G401 (cell line): ENCODE data around the gene COA7. TPM values are rescaled to one million over a fixed set of nuclear protein-coding genes. Genes with fewer than 3 reads are reported as not detected.
"Not testable (repeated sequence)": the region's sequence is repeated elsewhere in the genome, so short reads cannot be mapped to it uniquely, and the experiment has no call there.

Experiments used
- DNase-seq: peaks from one replicate; pipeline ENCODE4 v3.0.0-alpha.2; 2015; ENCODE audit warnings: low spot score
- in situ Hi-C: cut with HindIII; loops from 2 replicates; pipeline ENCODE4 v1.10.0; 2016; ENCODE audit warnings: low sequenced_read_pairs, mixed read lengths
- total RNA-seq: library from RNA; depleted of rRNA; stranded (reverse); fragments of >200 nt; shearing (Covaris generic); gene quantifications from 2 replicates; pipeline ENCODE4 v1.2.3, GENCODE V29; 2014

COA7 gene
- total RNA-seq, 1 experiment from 2014 or later, result 20.8 TPM

DNA sequence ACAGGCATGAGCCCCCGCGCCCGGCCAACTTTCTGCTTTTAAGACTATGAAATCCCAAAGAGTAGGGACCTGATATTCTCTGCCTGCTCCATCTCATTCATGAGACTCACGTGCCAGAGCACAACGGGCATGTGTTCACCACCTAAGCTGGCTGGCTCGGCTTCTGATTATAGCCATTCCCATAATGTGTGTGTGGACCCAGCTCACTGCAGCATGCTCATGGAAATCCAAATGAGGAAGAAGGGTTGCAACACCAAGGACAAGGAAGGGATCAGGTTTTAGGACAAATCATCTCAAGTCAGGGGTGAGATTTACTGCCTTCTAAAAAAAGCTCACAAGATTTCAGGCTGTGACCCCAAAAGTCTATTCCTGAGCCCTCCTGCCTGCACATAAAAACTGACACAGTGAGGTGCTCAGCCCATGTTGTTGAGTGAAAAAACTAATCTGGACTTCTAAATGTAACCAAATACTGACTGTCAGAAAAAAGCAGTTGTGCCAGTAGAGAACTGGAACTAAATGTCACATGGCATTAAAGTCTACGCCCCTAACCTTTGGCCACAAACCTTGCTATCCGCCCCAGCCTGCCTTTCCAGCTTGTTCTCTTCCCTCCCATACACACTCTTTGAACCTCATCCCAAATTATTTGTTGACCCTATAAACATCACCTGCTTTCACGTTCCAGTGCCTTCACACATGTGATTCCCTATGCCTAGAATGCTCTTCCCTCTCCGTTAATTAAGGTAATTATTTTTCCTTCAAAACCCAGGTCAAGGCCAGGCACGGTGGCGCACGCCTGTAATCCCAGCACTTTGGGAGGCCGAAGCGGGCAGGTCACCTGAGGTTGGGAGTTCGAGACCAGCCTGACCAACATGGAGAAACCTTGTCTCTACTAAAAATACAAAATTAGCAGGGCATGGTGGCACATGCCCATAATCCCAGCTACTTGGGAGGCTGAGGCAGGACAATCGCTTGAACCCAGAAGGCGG, 9.1 kb upstream of the COA7 start:
- in situ Hi-C loops, result no loop called here
- no peak for DNase-seq

DNA sequence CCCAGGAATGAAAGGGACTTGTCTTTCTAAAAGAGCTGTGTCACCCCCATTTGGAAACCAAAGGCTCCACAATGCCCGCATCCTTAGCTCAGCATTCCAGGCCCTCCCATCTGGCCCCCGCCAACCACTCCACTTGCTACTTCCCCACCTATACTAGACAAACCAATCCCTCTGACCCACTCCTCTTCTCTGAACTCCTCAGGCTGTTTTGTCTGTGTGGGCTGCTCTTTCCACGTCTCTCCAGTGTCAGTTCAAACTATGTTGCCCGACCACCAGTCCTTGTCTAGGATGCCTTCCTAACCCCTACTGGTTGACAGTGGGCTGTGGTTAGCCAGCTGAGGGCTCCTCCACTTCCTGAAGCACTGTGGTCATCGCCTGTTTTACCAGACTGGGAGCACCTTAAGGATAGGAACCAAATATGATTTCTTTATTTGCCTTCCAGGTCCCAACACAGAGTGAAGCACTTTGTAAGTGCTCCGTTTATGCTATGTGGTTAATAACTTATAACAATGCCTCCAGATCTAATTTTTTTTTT, 8.1 kb upstream of the COA7 start:
- DNase-seq, result no peak
- in situ Hi-C loops, result no loop called here

DNA sequence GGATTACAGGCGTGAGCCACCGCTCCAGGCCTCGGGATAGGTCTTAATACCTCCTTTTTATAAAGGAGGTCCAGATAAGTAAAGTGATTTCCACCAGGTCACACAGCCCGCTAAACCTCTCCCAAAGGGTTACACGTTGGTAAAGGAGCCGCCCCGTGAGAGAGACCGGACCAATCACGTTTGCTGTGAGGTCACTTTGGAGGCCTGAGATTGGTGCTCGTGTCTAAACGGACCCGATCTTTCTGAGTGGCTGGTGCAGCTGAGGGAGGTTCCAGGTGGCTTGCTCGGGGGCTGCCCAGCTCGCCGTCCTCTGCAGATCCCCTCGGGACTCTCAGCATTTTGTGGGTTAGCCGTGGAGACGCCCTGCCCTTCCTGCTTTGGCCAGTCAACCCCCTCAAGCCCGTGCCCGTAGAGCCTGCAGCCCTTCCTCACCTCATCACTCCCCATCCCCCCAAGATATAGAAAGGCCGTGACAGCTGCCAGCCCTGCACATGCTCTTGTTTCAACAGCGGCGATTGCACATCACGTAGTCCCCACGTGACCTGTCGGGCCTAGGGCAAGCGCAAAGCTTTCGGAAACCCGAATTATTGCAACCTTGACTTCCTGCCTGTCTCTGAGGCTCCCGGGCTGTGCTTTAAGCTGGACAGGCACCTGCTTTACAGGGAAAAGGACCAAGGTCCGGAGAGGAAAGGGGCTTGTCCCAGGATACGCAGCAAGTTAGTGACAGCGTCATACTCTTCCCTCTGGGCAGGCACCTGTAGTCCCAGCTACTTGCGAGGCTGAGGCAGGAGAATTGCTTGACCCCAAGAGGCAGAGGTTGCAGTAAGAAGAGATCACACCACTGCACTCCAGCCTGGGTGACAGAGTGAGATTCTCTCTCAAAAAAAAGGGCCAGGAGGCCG, 5.0 kb upstream of the COA7 start:
- in situ Hi-C loops, result no loop called here
- peak; percentile 99 for DNase-seq

DNA sequence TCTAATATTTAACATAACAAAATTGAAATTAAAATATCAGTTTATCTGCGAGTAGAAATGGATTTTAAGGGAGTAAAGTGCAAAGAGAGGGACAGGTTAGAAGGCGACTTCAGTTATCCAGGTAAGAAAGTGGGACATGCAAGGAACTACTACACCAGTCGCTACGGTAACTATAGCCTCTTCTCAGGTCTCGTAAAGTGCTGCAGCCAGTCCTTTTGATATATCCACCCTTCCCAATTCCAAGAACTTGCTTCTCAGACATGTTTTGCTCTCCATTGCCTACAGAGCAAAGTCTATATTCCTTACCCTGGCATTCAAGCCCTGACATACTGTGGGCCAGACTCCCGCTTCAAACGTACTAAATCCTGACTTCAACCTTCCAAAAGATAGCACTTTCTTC, 2.5 kb downstream of the COA7 start:
- in situ Hi-C loops, result no loop called here
- no peak for DNase-seq

DNA sequence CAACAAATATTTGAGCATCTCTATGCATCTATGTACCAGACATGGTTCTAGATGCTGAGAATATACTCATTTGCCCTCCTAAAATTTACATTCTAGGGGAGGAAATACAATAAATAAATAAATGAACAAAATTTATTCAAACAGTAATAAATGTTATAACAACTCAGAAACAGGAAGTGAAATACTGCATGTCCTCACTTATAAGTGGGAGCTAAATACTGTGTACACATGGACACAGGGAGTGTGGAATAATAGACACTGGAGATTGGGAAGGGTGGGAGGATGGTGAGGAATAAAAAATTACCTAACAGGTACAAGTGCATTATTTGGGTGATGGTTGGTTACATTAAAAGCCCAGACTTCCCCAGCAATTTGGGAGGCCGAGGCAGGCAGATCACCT, 4.3 kb downstream of the COA7 start:
- DNase-seq, result no peak
- in situ Hi-C loops, result no loop called here

DNA sequence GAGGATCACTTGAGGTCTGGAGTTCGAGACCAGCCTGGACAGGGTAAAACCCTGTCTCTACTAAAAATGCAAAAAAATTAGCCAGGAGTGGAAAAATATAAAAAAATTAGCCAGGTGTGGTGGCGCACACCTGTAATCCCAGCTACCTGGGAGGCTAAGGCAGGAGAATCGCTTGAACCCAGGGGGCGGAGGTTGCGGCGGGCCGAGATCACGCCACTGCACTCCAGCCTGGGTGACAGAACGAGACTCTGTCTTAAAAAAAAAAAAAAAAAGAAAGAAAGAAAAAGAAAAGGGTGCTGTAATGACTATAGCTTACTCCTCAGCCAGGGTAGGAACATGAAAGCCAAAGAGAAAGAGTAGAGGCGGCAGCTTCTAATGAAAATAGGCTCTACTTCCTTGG, 4.8 kb downstream of the COA7 start:
- in situ Hi-C loops, result not testable (repeated sequence)

DNA sequence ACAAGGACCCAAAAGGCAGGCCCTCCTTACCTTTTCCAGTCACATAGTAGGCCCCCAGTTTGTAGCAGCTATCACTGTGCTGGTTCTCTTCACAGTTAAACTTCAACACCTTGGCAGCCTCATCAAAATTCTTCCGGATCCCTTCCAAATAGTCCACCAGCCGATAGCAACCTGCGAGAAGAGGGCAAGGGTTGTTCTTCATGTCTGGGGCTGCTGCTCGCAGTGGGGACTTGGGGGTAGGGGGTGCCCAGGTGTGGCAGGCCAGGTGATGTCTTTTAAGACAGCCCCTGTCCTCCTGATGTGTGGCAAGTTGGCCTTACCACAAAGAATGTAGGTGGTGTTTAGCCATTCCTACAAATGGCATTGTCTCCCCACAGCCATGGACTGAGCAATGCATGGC, 5.5 kb downstream of the COA7 start:
- no peak for DNase-seq
- in situ Hi-C loops, result no loop called here

More for the DNA sequence above, 4.8 kb downstream of the COA7 start:
- not testable (repeated sequence) for DNase-seq

DNA sequence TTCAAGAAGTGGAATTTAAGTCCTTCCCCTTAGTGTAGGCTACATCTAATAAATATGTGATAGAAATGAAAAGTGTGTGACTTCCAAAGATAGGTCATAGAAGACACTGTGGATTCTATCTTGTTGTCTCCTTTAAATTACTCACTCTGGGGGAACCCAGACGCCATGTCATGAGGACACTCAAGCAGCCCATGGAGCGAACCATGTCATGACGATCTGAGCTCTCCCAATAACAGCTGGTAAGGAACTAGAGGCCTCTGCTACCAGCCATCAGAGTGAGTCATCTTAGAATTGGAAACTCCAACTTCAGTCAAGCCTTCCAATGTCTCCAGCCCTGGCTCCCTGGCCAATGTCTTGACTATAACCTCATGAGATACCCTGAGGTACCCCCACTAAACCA, 6.3 kb downstream of the COA7 start:
- in situ Hi-C loops, result no loop called here
- DNase-seq, result no peak

DNA sequence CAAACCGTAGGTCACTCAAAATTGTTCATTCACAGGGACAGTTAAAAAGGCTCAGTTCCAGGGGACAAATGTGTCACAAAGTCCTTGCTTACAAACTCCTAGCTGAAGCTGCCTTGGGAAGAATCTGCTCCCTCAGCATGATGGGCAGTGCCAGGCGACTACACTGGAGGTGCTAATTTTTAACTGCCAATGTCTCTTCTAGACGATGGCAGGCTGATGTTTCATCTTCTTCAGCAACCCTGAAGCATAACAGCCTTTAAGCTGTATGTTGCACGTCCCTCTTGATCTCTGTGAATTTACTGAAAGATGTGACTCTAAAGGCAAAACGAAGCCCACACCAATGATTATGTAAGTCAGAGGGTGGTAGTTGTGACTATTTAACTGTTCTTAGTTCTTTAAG, 11.3 kb downstream of the COA7 start:
- in situ Hi-C loops, result no loop called here
- no peak for DNase-seq

DNA sequence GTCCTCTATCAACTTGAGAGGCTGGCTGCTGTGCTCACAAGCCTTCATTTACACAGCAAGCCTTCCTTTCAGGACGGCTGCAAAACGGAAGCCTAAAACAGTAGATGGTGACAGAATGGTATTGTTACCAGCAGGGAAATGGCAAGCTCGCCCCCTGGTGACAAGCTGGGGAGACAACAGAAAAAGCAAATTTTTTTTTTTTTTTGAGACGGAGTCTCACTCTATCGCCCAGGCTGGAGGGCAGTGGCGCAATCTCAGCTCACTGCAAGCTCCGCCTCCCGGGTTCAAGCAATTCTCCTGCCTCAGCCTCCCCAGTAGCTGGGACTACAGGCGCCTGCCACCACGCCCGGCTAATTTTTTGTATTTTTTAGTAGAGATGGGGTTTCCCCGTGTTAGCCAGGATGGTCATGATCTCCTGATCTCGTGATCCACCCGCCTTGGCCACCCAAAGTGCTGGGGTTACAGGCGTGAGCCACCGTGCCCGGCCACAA, 11.8 kb downstream of the COA7 start:
- peak; percentile 53 for DNase-seq

DNA sequence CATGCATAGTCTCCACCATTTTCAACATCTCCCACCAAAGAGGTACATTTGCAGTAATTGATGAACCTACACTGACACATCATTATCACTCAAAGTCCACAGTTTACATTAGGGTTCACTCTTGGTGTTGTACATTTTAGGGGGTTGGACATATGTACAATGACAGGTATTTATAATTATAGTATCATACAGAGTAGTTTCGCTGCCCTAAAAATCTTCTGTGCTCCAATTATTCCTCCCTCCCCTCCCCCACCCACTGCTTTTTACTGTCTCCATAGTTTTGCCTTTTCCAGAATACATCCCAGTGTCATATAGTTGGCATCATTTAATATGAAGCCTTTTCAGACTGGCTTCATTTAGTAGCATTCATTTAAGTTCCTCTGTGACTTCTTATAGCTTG, 13.6 kb downstream of the COA7 start:
- in situ Hi-C loops, result no loop called here
- DNase-seq, result no peak

More for the DNA sequence above, 11.8 kb downstream of the COA7 start:
- in situ Hi-C loops, result not testable (repeated sequence)

DNA sequence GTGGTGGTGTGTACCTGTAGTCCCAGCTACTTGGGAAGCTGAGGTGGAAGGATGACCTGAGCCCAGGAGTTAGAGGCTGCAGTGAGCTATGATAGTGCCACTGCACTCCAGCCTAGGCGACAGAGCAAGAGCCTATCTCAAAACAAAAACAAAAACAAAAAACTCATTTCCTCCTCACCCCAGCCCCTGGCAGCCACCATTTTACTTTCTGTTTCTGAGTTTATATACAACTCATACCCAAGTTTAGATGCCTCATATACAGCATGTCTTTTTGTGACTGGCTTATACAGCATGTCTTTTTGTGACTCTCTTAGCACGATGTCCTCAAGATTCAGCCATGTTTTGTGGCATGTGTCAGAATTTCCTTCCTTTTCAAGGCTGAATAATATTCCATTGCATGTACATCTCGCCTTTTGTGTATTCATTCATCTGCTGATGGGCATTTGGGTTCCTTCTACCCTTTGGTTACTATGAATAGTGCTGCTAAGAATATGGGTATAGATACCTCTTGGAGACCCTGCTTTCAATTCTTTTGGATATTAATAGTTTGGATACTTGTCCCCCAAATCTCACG, 14.7 kb downstream of the COA7 start:
- DNase-seq, result no peak
- in situ Hi-C loops, result no loop called here

DNA sequence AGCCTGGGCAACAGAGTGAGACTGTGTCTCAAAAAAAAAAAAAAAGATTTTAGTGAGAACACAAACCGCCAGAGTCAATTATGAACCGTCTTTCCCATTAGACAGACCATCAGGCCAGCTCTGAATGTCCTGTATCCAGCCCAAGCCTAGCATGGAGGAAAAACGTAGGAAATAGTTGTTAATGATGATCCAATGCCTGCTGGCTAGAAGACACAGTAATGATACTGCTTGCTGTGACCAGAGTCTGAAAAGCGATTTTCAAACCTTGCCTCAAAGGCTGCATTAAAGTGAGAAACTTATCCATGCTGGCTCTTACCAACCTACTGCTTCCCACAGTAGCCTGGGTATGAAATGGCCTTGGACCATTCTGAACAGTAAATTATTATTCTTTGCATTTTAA, 17.0 kb downstream of the COA7 start:
- in situ Hi-C loops, result no loop called here
- no peak for DNase-seq

DNA sequence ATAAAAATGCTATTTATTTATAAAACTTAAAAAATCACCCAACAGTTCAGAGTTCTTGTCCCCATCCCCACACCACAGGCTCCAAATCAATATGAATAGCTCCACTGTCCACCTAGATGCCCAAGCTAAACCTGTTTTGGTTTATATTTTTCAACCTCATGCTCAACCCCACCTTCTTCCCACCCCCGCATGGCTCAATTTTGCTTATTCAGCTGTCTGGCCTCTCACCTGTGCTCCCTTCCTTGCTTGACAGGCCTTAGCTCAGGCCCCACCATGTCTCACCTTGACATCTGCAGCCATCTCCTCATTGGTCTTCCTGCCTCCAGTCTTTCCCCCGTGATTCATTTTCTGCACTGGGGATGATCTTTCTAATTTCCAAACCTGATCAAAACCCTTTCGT, 17.8 kb downstream of the COA7 start:
- no peak for DNase-seq
- in situ Hi-C loops, result no loop called here

DNA sequence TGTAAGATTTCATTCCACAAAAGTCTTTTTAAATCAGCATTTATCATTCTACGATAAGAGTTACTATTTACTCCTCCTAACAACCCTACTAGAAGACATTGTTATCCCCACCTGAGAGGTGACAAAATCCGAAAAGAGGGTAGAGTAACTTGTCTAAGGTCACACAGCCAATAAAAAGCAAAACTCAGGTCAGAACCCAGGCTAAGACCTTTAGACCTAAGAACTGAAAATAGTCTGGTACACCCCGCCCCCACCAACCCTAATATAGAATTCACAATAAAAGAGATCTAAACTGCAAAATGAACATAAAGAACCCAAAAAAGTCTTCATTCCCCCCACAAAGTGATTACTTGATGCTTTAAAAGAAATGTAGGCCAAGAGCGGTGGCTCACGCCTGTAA, 18.6 kb downstream of the COA7 start:
- DNase-seq, result no peak
- in situ Hi-C loops, result no loop called here

DNA sequence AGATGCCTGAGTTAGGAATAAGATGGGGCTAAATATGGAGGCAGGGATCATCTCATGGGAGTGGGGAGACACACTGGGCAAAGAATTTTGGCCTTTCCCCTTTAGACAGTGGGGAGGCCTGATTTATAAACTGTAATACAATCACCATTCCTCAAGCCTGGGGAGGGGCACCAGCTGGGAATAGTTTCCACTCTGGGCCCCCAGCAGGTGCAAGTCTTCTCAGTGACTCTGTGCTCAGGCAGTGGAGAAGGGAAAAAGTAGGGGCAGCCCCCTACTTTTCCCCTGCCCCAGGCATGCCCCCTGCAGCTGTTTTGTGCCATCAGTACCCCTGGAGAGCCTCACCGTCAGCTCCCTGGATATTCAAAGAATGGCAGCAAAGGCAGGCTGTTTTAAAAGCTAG, 19.1 kb downstream of the COA7 start:
- DNase-seq, result no peak
- in situ Hi-C loops, result no loop called here

DNA sequence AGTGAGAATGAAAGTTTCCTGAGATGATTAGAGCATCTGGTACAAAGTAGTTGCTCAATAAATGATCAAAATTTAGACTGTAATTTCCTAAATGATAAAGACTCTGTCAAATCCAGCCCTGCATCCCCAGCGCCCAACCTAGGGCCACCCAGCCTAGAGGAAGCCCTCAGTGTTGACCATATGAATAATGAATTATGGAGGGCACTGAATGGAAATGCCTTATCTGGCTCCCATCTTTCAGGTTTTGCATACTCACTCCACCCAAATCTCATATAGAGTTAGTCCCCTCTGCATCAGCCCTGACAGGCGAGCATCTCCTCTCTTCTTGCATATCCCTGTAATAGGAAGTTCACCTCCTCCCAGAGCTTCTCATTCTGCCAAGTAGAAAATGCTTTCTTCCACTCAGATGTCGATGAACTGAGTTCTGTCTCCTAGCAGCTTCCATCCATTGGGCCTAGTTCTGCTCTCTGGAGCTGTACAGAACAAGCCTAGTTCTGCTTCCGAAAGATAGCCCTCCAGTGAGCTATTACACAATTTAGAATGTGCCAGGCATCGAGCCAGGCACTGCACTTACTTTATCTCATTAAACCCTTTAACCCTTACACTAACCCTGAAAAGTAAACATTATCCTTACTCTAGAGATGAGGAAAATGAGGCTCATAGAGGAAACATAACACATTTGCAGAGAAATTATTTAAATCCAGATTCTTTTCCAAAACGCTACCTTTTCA, 20.9 kb downstream of the COA7 start:
- DNase-seq, result no peak
- in situ Hi-C loops, result no loop called here

DNA sequence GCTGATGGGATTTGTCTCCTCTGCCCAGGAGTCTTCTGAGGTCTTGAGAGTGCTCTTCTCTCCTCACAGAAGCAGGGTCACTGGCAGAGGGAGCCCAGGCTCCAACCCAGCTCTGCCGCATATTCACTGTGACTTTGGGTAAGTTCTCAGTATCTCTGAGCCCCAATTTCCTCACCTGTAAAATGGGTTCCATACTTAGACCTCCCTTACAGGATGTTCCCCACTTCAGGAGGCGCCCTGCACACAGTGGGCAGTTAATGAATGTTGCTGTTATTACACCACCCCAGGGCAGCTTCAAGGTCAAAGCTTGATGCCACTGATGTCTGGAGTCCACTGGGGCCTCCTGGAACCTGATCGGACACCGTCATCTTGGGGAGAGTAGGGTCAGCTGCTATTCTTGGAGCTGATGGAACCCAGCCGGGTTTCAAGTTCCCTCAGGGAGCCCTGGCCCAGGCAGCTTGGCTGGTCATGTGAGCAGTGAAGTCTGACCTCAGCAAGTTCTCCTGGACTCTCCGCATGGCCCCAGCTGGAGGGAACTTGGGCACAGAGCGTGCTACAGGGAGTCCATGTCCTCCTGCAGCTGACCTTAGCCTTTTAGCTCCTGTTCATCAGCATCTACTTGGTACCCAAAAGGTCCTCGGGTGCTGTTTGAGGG, 21.8 kb downstream of the COA7 start:
- no peak for DNase-seq
- in situ Hi-C loops, result no loop called here
